LoVo (cell line): Measurements from ENCODE around the gene CUL3.
"Not testable (repeated sequence)": the region's sequence is repeated elsewhere in the genome, so short reads cannot be mapped to it uniquely, and the experiment has no call there.

Experiments
- DNase-seq: peaks from one replicate; pipeline ENCODE4 v3.0.0-alpha.2; 2016; ENCODE audit warnings: low spot score

CUL3 gene

GRCh38 chr2:224543939-224544338 is 41.2 kb downstream of the CUL3 start:
- DNase-seq, result no peak

DNA sequence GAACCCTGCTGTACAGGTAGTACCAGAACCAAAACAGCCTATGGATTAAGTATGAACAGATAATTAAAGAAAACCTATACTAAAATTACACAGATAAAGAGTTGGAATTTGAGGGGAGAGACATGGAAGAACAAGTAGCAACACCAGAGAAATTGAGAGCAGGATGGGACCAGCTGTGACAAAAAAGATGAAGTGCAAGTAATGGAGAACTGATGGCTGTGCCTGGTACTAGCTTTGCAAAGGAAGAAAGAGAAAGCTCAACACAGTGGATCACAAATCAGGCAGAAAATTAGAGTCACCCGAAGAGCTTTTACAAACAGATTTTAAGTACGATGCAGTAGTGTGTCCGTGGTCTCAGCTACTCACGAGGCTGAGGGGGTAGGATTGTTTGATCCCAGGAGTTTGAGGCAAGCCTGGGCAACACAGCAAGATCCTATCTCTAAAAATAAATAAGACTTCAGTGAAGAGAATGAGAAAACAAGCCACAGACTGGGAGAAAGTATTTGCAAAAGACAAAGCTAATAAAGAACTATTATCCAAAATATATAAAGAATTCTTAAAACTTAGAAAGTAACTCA is 46.5 kb downstream of the CUL3 start:
- DNase-seq, result no peak

DNA sequence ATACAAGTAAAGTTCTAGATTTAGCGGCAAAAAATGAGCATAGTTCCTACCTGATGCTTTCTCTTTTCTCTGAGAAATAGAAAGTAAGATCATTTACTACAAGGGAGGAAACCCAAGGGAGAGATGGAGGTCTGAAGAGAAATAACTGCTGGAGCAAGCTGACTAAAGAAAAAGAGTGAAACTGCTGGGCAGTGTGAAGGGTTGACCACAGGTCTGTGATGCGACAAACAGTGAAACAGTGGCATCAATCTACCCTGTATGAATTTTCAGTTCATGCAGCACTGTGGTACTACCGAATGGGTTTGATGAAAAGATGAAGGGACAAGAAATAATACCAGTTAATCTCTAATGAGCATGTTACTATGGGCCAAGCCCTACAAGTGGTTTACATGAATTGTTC is 52.2 kb downstream of the CUL3 start:
- DNase-seq, result no peak

DNA sequence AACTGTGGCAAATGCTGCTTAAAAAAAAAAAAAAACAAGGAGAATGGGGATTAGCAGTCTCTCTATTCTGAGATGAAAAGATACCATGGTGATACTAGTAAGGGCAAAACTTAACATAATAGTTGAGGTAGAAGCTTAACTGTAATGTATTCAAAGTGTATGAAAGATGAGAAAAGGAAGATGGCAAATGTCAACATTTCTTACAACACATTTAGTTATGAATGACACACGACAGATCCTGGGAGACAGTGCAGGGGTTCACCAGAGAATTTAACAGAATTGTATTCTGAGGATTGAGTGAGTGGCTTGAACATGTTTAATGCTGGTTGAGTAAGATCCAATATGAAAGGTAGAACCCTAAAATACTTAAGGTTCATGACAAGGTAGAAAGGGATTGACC is 52.7 kb downstream of the CUL3 start:
- DNase-seq, result no peak

GRCh38 chr2:224528171-224528570 is 57.0 kb downstream of the CUL3 start:
- no peak for DNase-seq

- DNase-seq, result no peak
Observed at GRCh38 chr2:224525774-224526173, 59.4 kb downstream of the CUL3 start.

GRCh38 chr2:224524657-224525056 is 60.5 kb downstream of the CUL3 start:
- no peak for DNase-seq

DNA sequence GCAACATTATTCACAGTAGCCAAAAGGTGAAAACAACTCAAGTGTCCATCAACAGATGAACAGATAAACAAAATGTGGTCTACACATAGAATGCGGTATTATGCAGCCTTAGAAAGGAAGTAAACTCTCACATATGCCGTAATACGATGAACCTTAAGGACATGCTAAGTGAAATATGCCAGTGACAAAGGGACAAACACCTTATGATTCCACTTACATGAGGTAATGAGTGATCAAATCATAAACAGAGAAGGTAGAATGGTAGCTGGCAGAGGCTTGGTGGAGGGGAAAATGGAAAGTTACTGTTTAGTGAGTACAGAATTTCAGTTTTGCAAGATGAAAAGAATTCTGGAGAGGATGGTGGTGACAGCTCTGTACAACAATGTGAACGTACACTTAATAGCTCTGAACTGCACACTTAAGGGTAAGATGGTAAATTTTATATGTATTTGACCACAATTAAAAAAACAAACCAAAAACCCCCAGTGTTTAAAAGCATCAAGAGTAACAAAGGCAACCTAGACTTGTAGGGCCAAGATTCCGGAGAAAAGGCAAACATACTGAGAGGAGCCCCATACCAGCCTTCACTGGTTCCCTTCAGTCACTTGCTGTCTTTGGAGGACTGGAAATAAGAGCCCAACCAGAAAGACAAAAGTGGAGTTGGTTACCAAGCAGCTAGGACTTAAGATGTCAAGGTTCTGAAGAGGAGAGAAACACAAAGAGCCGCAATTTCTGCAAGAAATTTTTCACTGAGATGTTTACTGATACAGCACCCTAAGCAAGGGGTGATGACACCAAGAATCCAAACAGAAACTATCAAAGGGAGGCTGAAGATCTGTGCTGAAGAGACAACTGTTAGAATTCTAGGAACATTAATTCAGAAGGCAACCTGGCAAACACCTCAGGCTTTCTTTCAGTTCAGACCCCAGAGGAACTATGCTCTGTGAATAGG is 61.3 kb downstream of the CUL3 start:
- no peak for DNase-seq

DNA sequence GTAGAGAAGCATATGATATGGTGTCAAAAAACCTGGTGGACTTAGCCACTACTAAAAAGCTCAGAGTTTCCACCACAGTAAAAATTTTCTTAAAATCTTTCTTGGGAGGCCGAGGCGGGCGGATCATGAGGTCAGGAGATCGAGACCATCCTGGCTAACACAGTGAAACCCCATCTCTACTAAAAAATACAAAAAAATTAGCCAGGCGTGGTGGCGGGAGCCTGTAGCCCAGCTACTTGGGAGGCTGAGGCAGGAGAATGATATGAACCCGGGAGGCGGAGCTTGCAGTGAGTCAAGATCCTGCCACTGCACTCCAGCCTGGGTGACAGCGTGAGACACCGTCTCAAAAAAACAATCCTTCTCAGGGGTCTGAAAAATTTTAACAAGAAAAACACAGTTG is 62.7 kb downstream of the CUL3 start:
- DNase-seq, result not testable (repeated sequence)

GRCh38 chr2:224520064-224520463 is 65.1 kb downstream of the CUL3 start:
- DNase-seq, result no peak

DNA sequence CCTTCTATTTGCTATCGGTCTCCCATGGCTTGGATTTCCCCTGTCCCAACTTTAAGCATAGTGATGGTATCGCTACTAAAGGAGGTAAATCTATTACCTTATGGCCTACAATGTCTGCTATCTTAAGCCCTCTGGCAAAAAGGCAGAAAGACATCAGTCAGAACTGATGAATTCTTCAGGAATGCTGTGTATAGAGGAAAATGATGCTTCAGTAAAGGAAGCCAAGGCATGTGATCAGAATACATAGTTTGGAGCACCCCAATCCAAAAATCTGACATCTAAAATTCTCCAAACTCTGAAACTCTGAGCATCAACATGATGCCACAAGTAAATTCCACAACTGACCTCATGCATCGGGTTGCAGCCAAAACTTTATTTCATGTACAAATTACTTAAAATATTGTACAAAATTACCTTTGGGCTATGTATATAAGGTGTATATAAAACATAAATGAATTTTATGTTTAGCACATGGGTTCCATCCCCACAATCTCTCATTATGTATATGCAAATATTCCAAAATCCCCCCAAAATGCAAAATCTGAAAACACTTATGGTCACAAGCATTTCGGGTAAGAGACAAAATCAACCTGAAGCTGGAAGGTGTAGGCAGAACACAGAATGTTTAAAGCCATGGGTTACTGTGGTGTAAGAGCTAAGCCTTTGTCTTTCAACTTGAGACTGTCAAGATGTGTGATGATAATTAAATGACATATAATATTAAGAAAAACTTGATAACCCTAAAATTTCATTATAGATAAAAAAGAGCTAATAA is 66.2 kb downstream of the CUL3 start:
- DNase-seq, result no peak

- DNase-seq, result no peak
Observed at GRCh38 chr2:224517963-224518362, 67.2 kb downstream of the CUL3 start.

DNA sequence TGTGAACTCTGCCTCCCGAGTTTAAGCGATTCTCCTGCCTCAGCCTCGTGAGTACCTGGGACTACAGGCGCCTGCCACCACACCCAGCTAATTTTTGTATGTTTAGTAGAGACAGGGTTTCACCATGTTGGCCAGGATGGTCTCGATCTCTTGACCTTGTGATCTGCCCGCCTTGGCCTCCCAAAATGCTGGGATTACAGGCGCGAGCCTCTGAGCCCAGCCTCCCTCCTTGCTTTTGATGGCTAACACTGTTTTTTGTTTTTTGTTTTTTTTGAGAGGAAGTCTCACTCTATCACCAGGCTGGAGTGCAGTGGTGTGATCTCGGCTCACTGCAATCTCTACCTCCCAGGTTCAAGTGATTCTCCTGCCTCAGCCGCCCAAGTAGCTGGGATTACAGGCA is 68.8 kb downstream of the CUL3 start:
- DNase-seq, result not testable (repeated sequence)

DNA sequence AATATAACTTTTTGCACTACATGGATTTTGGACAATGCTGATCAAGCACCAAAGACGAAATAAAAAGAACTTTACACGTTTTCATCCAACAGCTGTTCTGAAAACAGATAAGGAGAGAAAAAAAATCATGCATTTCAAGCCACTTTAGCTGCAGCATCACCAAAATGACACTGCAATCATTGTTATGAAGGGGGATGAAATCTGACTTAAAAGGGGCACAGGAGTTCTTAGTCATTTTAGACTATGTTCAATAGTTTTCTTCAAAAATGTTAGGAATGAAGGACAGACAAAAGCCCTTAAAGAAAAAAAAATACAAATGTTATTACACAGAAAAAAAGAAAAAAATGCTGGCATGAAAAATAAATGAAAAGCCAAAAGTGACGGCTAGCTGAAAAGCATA is 71.2 kb downstream of the CUL3 start:
- no peak for DNase-seq

DNA sequence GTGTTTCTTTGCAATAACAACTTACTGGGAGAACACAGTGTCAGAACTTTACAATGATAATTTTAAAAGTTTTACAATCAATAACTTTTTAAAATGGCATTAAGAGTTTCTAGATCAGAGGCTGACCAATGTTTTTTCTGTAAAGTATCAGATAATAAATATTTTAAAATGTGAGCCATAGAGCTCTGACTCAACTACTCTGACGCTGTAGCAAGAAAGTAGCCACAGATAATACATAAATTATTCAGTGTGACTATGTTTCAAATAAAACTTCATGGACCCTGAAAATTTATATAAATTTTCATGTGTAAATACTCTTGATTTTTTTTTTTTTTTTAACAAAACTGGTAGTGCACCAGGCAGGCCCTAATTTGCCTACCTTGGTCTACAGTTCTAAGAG is 77.4 kb downstream of the CUL3 start:
- DNase-seq, result no peak

GRCh38 chr2:224506494-224506893 is 78.7 kb downstream of the CUL3 start:
- DNase-seq, result no peak

- no peak for DNase-seq
Observed at GRCh38 chr2:224498991-224499390, 86.2 kb downstream of the CUL3 start.

GRCh38 chr2:224492531-224492930 is 92.6 kb downstream of the CUL3 start:
- no peak for DNase-seq

- not testable (repeated sequence) for DNase-seq
Observed at GRCh38 chr2:224487940-224488339, 97.2 kb downstream of the CUL3 start.

DNA sequence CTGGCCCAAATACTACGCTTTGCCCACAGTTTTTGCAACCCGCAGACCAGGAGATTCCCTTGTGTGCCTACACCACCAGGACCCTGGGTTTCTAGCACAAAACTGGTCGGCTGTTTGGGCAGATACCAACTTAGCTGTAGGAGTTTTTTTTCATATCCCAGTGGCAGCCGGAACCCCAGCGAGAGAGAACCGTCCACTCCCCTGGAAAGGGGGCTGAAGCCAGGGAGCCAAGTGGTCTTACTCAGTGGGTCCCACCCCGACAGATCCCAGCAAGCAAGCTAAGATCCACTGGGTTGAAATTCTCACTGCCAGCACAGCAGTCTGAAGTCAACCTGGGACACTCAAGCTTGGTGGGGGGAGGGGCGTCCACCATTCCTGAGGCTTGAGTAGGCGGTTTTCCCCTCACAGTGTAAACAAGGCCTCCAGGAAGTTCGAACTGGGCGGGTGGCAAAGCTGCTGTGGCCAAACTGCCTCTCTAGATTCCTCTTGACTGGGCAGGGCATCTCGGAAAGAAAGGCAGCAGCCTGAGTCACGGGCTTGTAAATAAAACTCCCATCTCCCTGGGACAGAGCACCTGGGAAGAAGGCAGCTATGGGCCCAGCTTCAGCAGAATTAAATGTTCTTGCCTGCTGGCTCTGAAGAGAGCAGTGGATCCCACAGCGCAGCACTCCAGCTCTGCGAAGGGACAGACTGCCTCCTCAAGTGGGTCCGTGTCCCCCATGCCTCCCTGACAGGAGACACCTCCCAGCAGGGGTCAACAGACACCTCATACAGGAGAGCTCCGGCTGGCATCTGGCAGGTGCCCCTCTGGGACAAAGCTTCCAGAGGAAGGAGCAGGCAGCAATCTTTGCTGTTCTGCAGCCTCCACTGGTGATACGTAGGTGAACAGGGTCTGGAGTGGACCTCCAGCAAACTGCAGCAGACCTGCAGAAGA is 99.8 kb downstream of the CUL3 start:
- peak; percentile 95 for DNase-seq

GRCh38 chr2:224479826-224480225 is 105.3 kb downstream of the CUL3 start:
- no peak for DNase-seq

DNA sequence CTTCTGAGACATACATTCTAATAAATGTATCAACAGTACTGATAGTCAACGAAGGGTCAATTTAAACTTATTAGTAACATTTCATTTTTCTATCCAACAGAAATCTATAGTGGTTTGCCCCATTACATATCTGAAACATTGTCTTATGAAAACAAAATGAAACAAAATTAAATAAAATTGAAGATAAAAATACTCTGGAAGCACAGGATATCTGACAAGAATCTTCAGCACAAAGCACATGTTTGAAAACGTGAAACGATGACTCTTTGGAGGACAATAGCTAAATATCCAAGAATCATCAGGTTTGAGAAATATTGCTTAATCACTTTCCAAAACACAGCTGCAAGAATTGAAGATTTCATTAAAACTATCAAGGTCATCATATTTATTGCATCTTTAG is 112.3 kb downstream of the CUL3 start:
- no peak for DNase-seq
